B cell (primary cell): ENCODE results near the gene ZNF541. TPM values are rescaled to one million over a fixed set of nuclear protein-coding genes. Genes with fewer than 3 reads are reported as not detected.

Source experiments
- ATAC-seq: fragments of 200-7000 bp; cut with Tn5 transposase; one replicate; pipeline ENCODE4 v1.10.0; 2021; ENCODE audit warnings: low read depth, mild to moderate bottlenecking, moderate number of reproducible peaks, moderate library complexity
- CTCF ChIA-PET: fragments of 350-600 bp; sonication (Branson Sonifier 250); formaldehyde crosslinking; loops from one replicate; lab custom pipeline; 2021; ENCODE audit warnings: antibody characterized with exemption, inconsistent platforms; lab: Charles Lee
- POLR2A ChIA-PET: fragments of 350-600 bp; sonication (Branson Sonifier 250); formaldehyde crosslinking; loops from one replicate; lab custom pipeline; 2021; ENCODE audit warnings: antibody characterized with exemption; lab: Charles Lee
- DNase-seq: peaks from one replicate; pipeline ENCODE4 v3.0.0; 2013
- H2AFZ ChIP-seq: 2 replicates; pipeline ENCODE4 v1.6.1; 2012; ENCODE audit warnings: mild to moderate bottlenecking, low read depth, low read length; ENCODE audit not compliant: insufficient read depth, poor library complexity, severe bottlenecking
- H3K27ac ChIP-seq, 2 donors: 1 replicate in 1 of 2; 2 replicates in 1 of 2; pipeline ENCODE4 v1.5.1; 2012 to 2013; ENCODE audit warnings: low read length in 2 of 2, mild to moderate bottlenecking in 2 of 2, moderate library complexity in 1 of 2
- H3K27me3 ChIP-seq, 4 experiments: fragments of 200-600 bp in 1 of 4; sonication (generic) in 1 of 4; replicated peaks in 1 of 4; 1 replicate in 2 of 4; 2 replicates in 2 of 4; pipeline versions ENCODE4 v1.6.1 to v1.7.0; 2013 to 2016; ENCODE audit warnings: low read length in 3 of 4, mild to moderate bottlenecking in 2 of 4, mixed read lengths in 1 of 4, moderate library complexity in 1 of 4; ENCODE audit not compliant: insufficient read depth in 4 of 4, control insufficient read depth in 3 of 4; ENCODE audit errors: control extremely low read depth in 1 of 4
- H3K36me3 ChIP-seq, 2 experiments: replicated peaks in 1 of 2; 1 replicate in 1 of 2; 2 replicates in 1 of 2; pipeline versions ENCODE4 v1.6.1 to v1.7.1; 2013; ENCODE audit warnings: low read length in 1 of 2; ENCODE audit not compliant: insufficient read depth in 2 of 2, control insufficient read depth in 1 of 2; ENCODE audit errors: control extremely low read depth in 1 of 2, extremely low read depth in 1 of 2
- H3K4me1 ChIP-seq, 2 donors: fragments of 200-600 bp in 1 of 2; sonication (generic) in 1 of 2; 1 replicate in 1 of 2; 2 replicates in 1 of 2; pipeline versions ENCODE4 v1.5.1 to v1.6.1; 2013 to 2017; ENCODE audit warnings: low read length in 2 of 2; ENCODE audit not compliant: control insufficient read depth in 2 of 2, insufficient read depth in 2 of 2
- H3K4me2 ChIP-seq: replicated peaks from 2 replicates; pipeline ENCODE3; 2012; ENCODE audit warnings: mild to moderate bottlenecking, low read depth, low read length; ENCODE audit not compliant: poor library complexity, severe bottlenecking
- H3K4me3 ChIP-seq, 5 experiments: fragments of 200-600 bp in 1 of 5; sonication (generic) in 1 of 5; 1 replicate in 3 of 5; 2 replicates in 2 of 5; pipeline versions ENCODE4 v1.5.1 to v1.7.0; 2011 to 2016; ENCODE audit warnings: low read length in 4 of 5, mild to moderate bottlenecking in 4 of 5, low read depth in 2 of 5, control low read depth in 1 of 5, moderate library complexity in 1 of 5; ENCODE audit not compliant: insufficient read depth in 1 of 5; ENCODE audit errors: control extremely low read depth in 1 of 5, extremely low read depth in 1 of 5
- H3K79me2 ChIP-seq: fragments of 200-600 bp; sonication (generic); one replicate; pipeline ENCODE4 v1.6.0; 2016; ENCODE audit warnings: low read length; ENCODE audit not compliant: control insufficient read depth, insufficient read depth
- H3K9ac ChIP-seq: fragments of 200-600 bp; sonication (generic); 2 replicates; pipeline ENCODE4 v1.6.1; 2017; ENCODE audit warnings: mild to moderate bottlenecking, low read length, moderate library complexity
- H3K9me3 ChIP-seq, 3 donors: one replicate each; pipeline versions ENCODE4 v1.6.1 to v1.7.1; 2013; ENCODE audit warnings: low read length in 2 of 3; ENCODE audit not compliant: control insufficient read depth in 2 of 3, insufficient read depth in 1 of 3; ENCODE audit errors: control extremely low read depth in 1 of 3
- H4K20me1 ChIP-seq: 2 replicates; pipeline ENCODE4 v1.6.0; 2012; ENCODE audit warnings: mild to moderate bottlenecking, low read length; ENCODE audit not compliant: insufficient read depth, control insufficient read depth, poor library complexity, severe bottlenecking
- H3K27ac Mint-ChIP-seq: one replicate; pipeline ENCODE4 v1.8.0; 2021; ENCODE audit warnings: mixed read lengths
- H3K27me3 Mint-ChIP-seq: one replicate; pipeline ENCODE4 v1.8.0; 2021; ENCODE audit warnings: mixed read lengths
- H3K4me1 Mint-ChIP-seq: one replicate; pipeline ENCODE4 v1.8.0; 2021; ENCODE audit warnings: mixed read lengths
- H3K4me3 Mint-ChIP-seq: one replicate; pipeline ENCODE4 v1.8.0; 2021; ENCODE audit warnings: mixed read lengths
- H3K9me3 Mint-ChIP-seq: one replicate; pipeline ENCODE4 v1.8.0; 2022; ENCODE audit warnings: mixed read lengths; ENCODE audit not compliant: insufficient read depth
- CTCF ChIP-seq: fragments of 200-600 bp; IDR thresholded peaks from one replicate; pipeline ENCODE4 v1.8.0; 2022; ENCODE audit warnings: antibody characterized with exemption, mild to moderate bottlenecking
- EZH2 ChIP-seq: IDR thresholded peaks from 2 replicates; pipeline ENCODE4 v1.6.1; 2012; ENCODE audit warnings: borderline replicate concordance, low read depth, mild to moderate bottlenecking, moderate library complexity, low read length; ENCODE audit not compliant: insufficient read depth, poor library complexity, severe bottlenecking
- WGBS: methylation state at CpG from one replicate; pipeline ENCODE4 v1.1.5; 2013; ENCODE audit warnings: missing lambda C conversion rate; ENCODE audit not compliant: insufficient coverage; 5-methylcytosine and 5-hydroxymethylcytosine counted together
- intact Hi-C: fragments of 100-400 bp; cut with micrococcal nuclease; formaldehyde crosslinking; loops from one replicate; pipeline ENCODE4 v1.10.0; 2022
- polyA plus RNA-seq: library from polyadenylated mRNA; depleted of rRNA; stranded (reverse); fragments of >200 nt; gene quantifications from 2 replicates; pipeline ENCODE4 v1.2.3, GENCODE V29; 2012
- total RNA-seq, 2 donors: library from RNA; stranded (reverse); fragments of 120-200 nt in 1 of 2; gene quantifications; 1 replicate in 1 of 2; 2 replicates in 1 of 2; pipeline versions ENCODE4 v1.2.3 to v1.2.4, GENCODE V29; 2013 to 2022

Gene ZNF541
- total and polyA plus RNA-seq, 2 donors (not counting 1 experiment from before 2014, with no cell fraction given): 0.03 TPM; not detected in 1

GRCh38 chr19:47540748-47541147 is 32.2 kb downstream of the ZNF541 start:
- Histone ChIP-seq H3K9ac (no peak overlapping the region), H2AFZ (no peak overlapping the region), H3K36me3 (no peaks in the 10 kb centered on the region), H3K27ac (no peak overlapping the region), H3K9me3 (peaks cover 0 to 1% (median 0%) of the 10 kb centered on the region in 3 donors), H3K4me2 (no peak overlapping the region), H3K27me3 (peaks cover 0 to 31% (median 11%) of the 10 kb centered on the region in 4 experiments), H3K4me1 (peaks cover 3 to 18% of the 10 kb centered on the region in 2 donors), H3K4me3 (no peak overlapping the region), H3K79me2 (no peaks in the 10 kb centered on the region), H4K20me1 (no peaks in the 10 kb centered on the region)
- POLR2A ChIA-PET: no interaction called here
- peaks cover 33% of the 10 kb centered on the region for H3K27me3 Mint-ChIP-seq
- CTCF ChIA-PET: interaction anchor here (0.5 kb wide), 1 partner anchor 18 kb away, joined by 3 read pairs; no protein-coding TSS in a partner anchor
- 100% methylated on average over 1 of the region's 4 CpGs for WGBS
- TF ChIP-seq CTCF (no peak), EZH2 (no peak)
- no peak for ATAC-seq
- no peaks in the 10 kb centered on the region for H3K9me3 Mint-ChIP-seq
- intact Hi-C loops: no loop called here
- DNase-seq: no peak
- no peak overlapping the region for H3K27ac Mint-ChIP-seq
- H3K4me1 Mint-ChIP-seq: peaks cover 7% of the 10 kb centered on the region
- no peak overlapping the region for H3K4me3 Mint-ChIP-seq

GRCh38 chr19:47539747-47540311 is 33.1 kb downstream of the ZNF541 start:
- no peak overlapping the region for H3K27ac Mint-ChIP-seq
- H3K9me3 Mint-ChIP-seq: no peaks in the 10 kb centered on the region
- POLR2A ChIA-PET: no interaction called here
- ATAC-seq: no peak
- intact Hi-C loops: no loop called here
- no peak overlapping the region for H2AFZ ChIP-seq
- no peak overlapping the region for H3K27ac ChIP-seq
- peaks cover 0 to 22% (median 6%) of the 10 kb centered on the region in 4 experiments for H3K27me3 ChIP-seq
- no peak overlapping the region for H3K4me3 Mint-ChIP-seq
- H3K79me2 ChIP-seq: no peaks in the 10 kb centered on the region
- WGBS: 77% methylated on average over 11 of the region's 12 CpGs
- no peak for TF ChIP-seq CTCF
- TF ChIP-seq EZH2: no peak
- no peak overlapping the region for H3K9ac ChIP-seq
- peaks cover 0 to 5% (median 0%) of the 10 kb centered on the region in 3 donors for H3K9me3 ChIP-seq
- H3K36me3 ChIP-seq: no peaks in the 10 kb centered on the region
- no peak for DNase-seq
- H3K4me1 Mint-ChIP-seq: peaks cover 7% of the 10 kb centered on the region
- H3K4me1 ChIP-seq: peaks cover 0 to 9% of the 10 kb centered on the region in 2 donors
- H3K4me2 ChIP-seq: no peak overlapping the region
- H3K27me3 Mint-ChIP-seq: peaks cover 33% of the 10 kb centered on the region
- no peak overlapping the region for H3K4me3 ChIP-seq
- CTCF ChIA-PET: no interaction called here
- H4K20me1 ChIP-seq: no peaks in the 10 kb centered on the region
